BLaER1 (cell line): ENCODE data around the gene EEPD1.

Experiments used
- H3K27ac ChIP-seq: shearing (Covaris generic); formaldehyde crosslinking; 2 replicates; pipeline ENCODE4 v1.8.1; 2022
- H3K27me3 ChIP-seq: shearing (Covaris generic); formaldehyde crosslinking; 2 replicates; pipeline ENCODE4 v1.8.1; 2022
- H3K36me3 ChIP-seq: shearing (Covaris generic); formaldehyde crosslinking; 2 replicates; pipeline ENCODE4 v1.8.1; 2022
- H3K4me1 ChIP-seq: shearing (Covaris generic); formaldehyde crosslinking; 2 replicates; pipeline ENCODE4 v1.8.1; 2022
- H3K4me2 ChIP-seq: shearing (Covaris generic); formaldehyde crosslinking; 2 replicates; pipeline ENCODE4 v1.8.1; 2022
- H3K4me3 ChIP-seq: shearing (Covaris generic); formaldehyde crosslinking; 2 replicates; pipeline ENCODE4 v1.8.1; 2022
- H3K9ac ChIP-seq: shearing (Covaris generic); formaldehyde crosslinking; 2 replicates; pipeline ENCODE4 v1.8.1; 2022
- H3K9me3 ChIP-seq: shearing (Covaris generic); formaldehyde crosslinking; 2 replicates; pipeline ENCODE4 v1.8.1; 2022
- H4K20me1 ChIP-seq: shearing (Covaris generic); formaldehyde crosslinking; 2 replicates; pipeline ENCODE4 v1.8.1; 2022
- Cebpa-rat ChIP-seq: shearing (Covaris generic); IDR thresholded peaks from 2 replicates; pipeline ENCODE4 v1.8.1; 2022

The EEPD1 gene

DNA sequence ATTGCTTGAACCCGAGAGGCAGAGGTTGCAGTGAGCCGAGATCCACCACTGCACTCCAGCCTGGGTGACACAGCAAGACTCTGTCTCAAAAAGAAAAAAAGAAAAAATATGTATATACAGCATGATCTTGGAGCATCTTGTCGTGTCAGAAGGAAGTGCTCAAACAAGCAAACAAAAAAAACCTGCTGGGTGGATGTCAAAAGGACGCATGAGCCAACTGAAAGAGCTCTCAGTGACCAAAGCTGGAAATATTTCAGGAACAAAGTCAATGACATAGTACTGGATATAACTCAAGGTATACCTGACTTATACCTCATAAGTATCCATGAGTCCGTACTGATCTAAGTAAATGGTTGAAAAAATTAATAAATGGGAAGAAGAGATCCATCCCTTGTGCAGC lies 142.0 kb downstream of the EEPD1 start:
- Histone ChIP-seq H3K27me3 (no peaks in the 10 kb centered on the region), H4K20me1 (no peaks in the 10 kb centered on the region), H3K36me3 (peaks cover 10% of the 10 kb centered on the region), H3K4me1 (peaks cover 31% of the 10 kb centered on the region), H3K4me3 (no peak overlapping the region), H3K9me3 (no peaks in the 10 kb centered on the region), H3K4me2 (no peak overlapping the region), H3K9ac (no peak overlapping the region), H3K27ac (no peak overlapping the region)
- no peak for TF ChIP-seq Cebpa-rat

DNA sequence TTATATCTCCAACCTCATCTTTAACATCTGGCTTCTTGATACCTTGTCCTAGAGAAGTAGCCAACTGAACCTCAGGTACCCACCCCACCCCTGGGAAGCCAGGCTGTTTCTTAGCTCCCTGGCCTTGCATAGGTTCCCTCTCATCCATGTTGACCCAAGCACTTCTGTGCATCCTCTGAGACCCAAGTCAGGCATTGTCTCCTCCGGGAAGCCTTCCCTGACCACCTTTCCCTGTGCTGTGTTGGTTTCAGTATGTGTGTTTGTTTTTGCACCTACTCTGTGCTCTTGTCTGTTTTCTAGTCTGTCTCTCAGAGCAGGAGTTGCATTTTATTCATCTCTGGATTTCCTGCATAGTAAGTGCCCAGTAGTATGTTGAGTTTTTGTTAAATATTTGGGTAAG lies 143.2 kb downstream of the EEPD1 start:
- no peaks in the 10 kb centered on the region for H3K9me3 ChIP-seq
- no peak overlapping the region for H3K4me2 ChIP-seq
- peaks cover 19% of the 10 kb centered on the region for H3K4me1 ChIP-seq
- no peaks in the 10 kb centered on the region for H4K20me1 ChIP-seq
- no peak overlapping the region for H3K9ac ChIP-seq
- peaks cover 10% of the 10 kb centered on the region for H3K36me3 ChIP-seq
- no peak overlapping the region for H3K27ac ChIP-seq
- no peak overlapping the region for H3K4me3 ChIP-seq
- no peaks in the 10 kb centered on the region for H3K27me3 ChIP-seq
- no peak for TF ChIP-seq Cebpa-rat

DNA sequence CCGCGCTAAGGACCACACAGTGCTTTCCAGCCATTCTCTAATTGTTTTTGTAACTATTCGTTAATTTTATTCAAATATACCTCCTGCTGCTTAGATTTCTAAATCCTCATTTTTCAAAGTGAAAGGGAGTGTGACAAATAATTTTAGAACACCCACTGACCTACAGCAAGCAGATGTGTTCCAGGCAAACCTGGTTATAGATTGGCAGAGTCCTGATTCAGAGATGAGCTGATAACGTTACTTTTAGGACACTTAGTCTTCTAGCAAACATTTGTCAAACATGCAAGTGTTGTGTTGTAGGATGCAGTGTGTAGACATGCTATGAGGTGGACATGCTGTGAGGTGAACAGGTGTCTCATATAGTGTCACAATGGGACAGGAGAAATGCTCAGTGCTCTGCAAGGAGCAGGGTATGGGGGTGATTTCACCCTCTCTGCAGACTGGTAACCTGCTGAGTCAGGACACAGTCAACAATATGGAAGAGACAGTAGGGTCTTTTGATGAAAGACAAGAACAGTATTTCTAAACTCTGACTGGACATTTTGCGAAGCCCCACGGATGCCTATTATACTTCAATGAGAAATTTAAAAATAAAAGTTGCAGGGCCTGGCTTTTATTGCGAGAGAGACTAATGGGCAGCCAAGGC lies 144.4 kb downstream of the EEPD1 start:
- H3K4me2 ChIP-seq = no peak overlapping the region; the same call in 1 of the 2 replicates
- no peak overlapping the region for H3K27ac ChIP-seq
- H3K36me3 ChIP-seq = peaks cover 10% of the 10 kb centered on the region
- H3K4me1 ChIP-seq = peaks cover 8% of the 10 kb centered on the region
- no peaks in the 10 kb centered on the region for H4K20me1 ChIP-seq
- TF ChIP-seq Cebpa-rat = no peak
- no peak overlapping the region for H3K9ac ChIP-seq
- H3K4me3 ChIP-seq = no peak overlapping the region
- no peaks in the 10 kb centered on the region for H3K9me3 ChIP-seq
- no peaks in the 10 kb centered on the region for H3K27me3 ChIP-seq

DNA sequence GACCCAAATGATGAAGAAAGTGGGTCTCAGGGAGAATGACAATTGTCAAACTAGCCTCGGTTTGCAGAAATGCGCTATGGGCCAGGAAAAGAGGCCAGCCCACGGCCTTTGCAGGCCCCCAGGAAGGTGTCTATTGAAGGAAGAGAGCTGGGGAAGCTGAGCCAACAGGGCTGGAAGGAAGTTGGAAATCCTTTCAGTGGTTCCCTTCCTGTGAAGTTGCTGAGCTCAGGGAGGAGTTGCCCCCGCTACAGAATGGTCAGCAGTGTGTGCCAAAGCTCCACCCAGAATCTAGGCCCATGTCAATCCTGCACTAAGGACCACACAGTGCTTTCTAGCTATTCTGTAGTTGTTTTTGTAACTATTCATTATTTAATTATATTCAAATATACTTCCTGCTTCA lies 145.1 kb downstream of the EEPD1 start:
- Histone ChIP-seq H3K27ac (no peak overlapping the region), H3K4me2 (no peak overlapping the region; the same call in 1 of the 2 replicates), H4K20me1 (no peaks in the 10 kb centered on the region), H3K36me3 (peaks cover 10% of the 10 kb centered on the region), H3K9ac (no peak overlapping the region), H3K9me3 (no peaks in the 10 kb centered on the region), H3K4me3 (no peak overlapping the region), H3K4me1 (peaks cover 5% of the 10 kb centered on the region; the same call in 1 of the 2 replicates), H3K27me3 (no peaks in the 10 kb centered on the region)
- TF ChIP-seq Cebpa-rat = no peak

DNA sequence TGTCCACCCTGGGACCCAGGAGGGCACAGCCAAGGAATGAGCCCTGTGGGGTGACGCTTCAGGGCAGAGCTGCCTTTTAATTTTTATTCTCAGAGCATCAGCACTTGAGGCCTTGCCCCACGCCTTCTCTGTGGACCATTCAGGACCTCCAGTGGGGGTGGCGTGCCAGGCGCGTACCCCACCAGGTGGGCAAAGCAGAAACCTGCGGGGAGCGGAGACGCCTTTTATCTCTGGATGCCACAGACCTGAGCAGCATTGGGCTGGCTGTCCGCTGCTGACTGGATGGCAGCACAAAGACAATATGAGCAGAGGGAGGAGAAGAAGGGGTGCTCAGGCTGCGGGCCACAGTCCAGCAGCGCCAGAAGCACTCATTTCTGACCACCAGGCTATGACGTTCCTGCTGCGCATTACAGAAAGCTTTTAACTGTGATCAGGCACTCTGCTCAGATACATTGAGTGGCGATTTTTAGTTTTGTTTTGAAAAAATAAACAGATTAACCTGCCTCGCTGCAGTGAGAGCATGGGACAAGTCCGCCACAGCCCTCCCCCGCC lies 146.2 kb downstream of the EEPD1 start:
- H3K27ac ChIP-seq = no peak overlapping the region
- H3K27me3 ChIP-seq = no peaks in the 10 kb centered on the region
- H3K9ac ChIP-seq = no peak overlapping the region
- H3K4me3 ChIP-seq = no peak overlapping the region
- peaks cover 5% of the 10 kb centered on the region; the same call in 1 of the 2 replicates for H3K4me1 ChIP-seq
- peaks cover 10% of the 10 kb centered on the region for H3K36me3 ChIP-seq
- no peaks in the 10 kb centered on the region for H4K20me1 ChIP-seq
- no peak for TF ChIP-seq Cebpa-rat
- H3K4me2 ChIP-seq = no peak overlapping the region
- no peaks in the 10 kb centered on the region for H3K9me3 ChIP-seq

DNA sequence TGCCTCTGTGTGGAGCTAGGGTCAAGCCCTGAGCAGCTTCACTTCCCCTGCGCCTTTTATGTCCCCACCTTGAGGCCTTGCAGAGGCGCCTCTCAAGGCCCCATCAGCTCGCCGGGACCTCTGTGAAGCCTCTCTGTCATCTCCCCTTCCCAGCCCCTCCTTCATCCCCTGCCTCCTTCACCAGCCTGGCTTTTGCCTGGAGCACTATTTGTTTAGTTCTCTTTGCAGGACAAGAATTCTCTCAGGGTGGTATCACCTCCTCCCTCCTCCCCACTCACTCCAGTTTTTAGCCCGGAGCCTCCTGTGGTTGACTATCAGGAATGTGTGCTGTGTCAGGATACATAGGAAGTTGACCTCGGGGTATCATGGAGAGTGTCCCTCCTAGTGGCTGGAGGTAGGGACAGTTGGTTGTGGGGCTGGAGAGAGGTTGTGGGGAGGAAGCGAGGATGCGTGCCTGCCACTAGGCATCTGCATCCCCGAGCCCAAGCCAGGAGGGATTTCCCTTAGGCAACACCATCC lies 146.8 kb downstream of the EEPD1 start:
- Histone ChIP-seq H3K9ac (no peak overlapping the region), H4K20me1 (no peaks in the 10 kb centered on the region), H3K4me2 (no peak overlapping the region), H3K36me3 (peaks cover 10% of the 10 kb centered on the region), H3K27ac (no peak overlapping the region), H3K9me3 (no peaks in the 10 kb centered on the region), H3K4me1 (peaks cover 5% of the 10 kb centered on the region; the same call in 1 of the 2 replicates), H3K4me3 (no peak overlapping the region), H3K27me3 (no peaks in the 10 kb centered on the region)
- TF ChIP-seq Cebpa-rat = no peak

DNA sequence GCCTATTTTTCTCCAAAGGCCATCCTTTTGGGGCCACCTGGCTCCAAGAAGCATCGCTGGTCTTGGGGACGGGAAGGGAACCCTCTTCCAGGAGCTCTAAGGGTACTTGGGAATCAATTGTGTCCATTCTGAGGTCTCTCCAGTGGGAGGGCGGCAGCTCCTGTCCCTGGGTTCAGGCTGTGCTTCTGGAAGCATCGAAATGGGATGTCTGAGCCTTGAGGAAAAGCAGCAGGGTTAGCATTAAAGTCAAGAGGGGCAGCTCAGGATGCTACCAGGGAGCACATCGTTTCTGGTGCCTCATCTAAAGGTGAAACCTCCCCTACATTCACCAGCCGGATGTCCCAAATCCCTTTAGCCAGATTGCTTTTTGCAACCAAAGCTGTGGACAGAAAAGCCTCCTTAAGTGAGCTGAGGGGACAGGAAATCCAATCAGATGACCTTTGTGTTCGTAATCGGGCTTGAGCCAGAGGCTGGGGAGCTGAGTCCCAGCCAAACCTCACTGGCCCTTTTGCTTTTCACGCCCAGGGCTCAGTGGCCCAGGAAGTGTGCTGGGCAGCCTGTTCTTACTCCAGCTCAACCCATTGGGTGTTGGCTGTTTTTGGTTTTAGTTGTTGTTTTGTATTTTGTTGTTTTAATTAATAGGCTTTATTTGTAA lies 147.8 kb downstream of the EEPD1 start:
- no peak overlapping the region for H3K4me3 ChIP-seq
- H3K4me1 ChIP-seq = peaks cover 11% of the 10 kb centered on the region; the same call in 1 of the 2 replicates
- no peak for TF ChIP-seq Cebpa-rat
- no peak overlapping the region for H3K4me2 ChIP-seq
- H3K36me3 ChIP-seq = peaks cover 10% of the 10 kb centered on the region
- H3K27ac ChIP-seq = no peak overlapping the region
- H4K20me1 ChIP-seq = no peaks in the 10 kb centered on the region
- no peak overlapping the region for H3K9ac ChIP-seq
- no peaks in the 10 kb centered on the region for H3K27me3 ChIP-seq
- no peaks in the 10 kb centered on the region for H3K9me3 ChIP-seq

DNA sequence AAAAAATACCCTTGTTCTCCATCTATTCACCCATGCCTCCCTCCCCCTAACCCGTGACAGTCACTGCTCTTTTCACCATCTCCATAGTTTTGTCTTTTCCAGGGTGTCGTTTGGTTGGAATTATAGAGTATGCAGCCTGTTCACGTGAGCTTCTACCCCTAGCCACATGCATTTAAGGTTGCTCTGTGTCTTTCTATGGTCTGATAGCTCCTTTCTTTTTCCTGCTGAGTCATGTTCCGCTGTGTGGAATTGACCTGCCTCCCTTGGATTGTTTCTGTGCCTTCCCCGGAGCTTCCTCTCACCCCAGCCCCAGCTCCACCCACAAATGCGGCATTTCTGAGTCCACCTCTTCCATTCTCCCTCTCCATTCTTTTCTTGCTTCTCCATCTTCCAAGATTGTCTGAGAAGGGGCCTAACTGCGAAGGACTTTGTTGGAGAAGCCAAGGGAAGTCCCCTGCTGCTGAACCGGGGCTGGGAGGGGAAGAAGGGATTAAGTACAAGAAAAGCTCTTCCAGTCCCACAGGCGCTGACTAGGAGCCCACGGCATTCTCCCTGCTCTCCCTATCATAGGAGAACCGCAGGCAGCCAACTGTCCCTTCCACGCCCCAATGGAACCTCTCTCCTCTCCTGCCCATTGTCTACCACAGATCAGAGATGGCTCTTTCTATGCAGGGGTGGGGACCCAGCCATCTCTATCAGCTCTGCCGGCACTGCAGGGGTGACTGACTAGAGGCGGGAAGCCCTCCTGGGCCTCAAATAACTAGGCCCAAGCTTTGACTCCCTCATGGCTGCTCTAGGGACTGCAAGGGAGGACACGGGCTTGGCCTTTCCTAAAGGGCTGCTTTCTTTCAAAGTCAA lies 149.1 kb downstream of the EEPD1 start:
- Histone ChIP-seq H3K9ac (no peak overlapping the region), H3K36me3 (peaks cover 10% of the 10 kb centered on the region), H3K27me3 (no peaks in the 10 kb centered on the region), H3K4me1 (peaks cover 13% of the 10 kb centered on the region; the same call in 1 of the 2 replicates), H4K20me1 (no peaks in the 10 kb centered on the region), H3K4me2 (no peak overlapping the region), H3K4me3 (no peak overlapping the region), H3K27ac (no peak overlapping the region), H3K9me3 (no peaks in the 10 kb centered on the region)
- no peak for TF ChIP-seq Cebpa-rat

DNA sequence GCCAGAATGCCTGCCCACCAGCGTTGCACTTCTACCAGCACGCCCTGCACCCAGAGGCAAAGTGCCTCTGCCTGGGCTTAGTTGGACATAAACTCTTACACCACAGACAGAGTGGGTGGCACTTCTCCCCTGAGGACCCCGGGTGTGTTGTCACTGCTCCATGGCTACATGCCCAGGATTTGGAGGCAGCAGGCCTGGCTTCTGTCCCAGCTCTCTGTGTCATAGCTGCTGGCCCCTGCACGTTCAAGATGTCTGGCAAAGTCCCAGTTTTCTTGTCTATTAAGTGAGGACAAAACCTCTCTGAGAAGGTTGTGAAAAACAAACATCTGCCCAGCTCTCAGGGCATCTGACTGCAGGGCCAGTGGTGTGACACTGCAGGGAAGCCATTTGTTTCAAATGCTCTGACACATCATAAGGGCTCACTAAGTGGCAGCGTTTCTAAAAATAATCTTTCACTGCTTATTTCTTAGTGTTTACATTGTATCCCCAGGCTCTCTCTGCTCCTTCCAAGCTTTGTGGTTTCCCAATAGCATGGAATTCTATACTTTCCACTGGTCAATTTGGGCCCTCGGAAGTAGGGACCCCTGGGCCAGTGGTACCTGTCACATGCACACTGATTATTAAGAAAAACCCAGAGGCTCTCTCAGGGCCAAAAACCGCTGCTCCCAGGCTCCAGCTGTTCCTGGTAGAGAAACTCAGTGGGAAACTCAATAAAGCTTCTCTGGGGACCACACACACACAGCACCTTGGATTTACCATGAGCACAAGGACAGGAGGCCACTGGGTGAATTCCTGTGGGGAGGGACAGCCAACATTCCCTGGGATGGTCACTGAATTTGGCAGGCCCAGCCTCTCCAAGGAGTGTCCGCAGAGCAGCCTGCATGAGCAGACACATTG lies 150.4 kb downstream of the EEPD1 start:
- no peak overlapping the region for H3K27ac ChIP-seq
- H3K4me2 ChIP-seq = no peak overlapping the region
- peaks cover 9% of the 10 kb centered on the region for H3K4me1 ChIP-seq
- no peak for TF ChIP-seq Cebpa-rat
- peaks cover 10% of the 10 kb centered on the region for H3K36me3 ChIP-seq
- no peaks in the 10 kb centered on the region for H3K27me3 ChIP-seq
- no peaks in the 10 kb centered on the region for H4K20me1 ChIP-seq
- no peak overlapping the region for H3K9ac ChIP-seq
- no peaks in the 10 kb centered on the region for H3K9me3 ChIP-seq
- H3K4me3 ChIP-seq = no peak overlapping the region
